Fibroblast of the conjunctiva (primary cell): Measurements from ENCODE around the gene MYO1D.
"Not testable (repeated sequence)": the region's sequence is repeated elsewhere in the genome, so short reads cannot be mapped to it uniquely, and the experiment has no call there.

Experiments
- DNase-seq: peaks from one replicate; pipeline ENCODE4 v3.0.0-alpha.2; 2010; ENCODE audit warnings: low read depth

MYO1D gene

DNA sequence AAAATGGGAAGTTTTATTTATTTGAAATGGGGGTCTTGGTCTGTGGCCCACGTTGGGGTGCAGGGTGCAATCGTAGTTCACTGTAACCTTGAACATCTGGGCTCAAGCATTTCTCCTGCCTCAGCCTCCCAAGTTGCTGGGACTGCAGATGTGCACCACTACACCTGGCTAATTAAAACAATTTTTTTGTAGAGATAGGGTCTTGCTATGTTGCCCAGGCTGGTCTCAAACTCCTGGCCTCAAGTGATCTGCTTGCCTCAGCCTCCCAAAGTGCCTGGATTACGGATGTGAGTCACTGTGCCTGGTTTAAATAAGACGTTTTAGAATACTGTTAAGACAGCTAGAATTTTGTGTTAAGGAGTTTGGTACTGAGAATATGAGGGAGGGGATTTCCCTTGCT lies 416.9 kb downstream of the MYO1D start:
- DNase-seq, result no peak

DNA sequence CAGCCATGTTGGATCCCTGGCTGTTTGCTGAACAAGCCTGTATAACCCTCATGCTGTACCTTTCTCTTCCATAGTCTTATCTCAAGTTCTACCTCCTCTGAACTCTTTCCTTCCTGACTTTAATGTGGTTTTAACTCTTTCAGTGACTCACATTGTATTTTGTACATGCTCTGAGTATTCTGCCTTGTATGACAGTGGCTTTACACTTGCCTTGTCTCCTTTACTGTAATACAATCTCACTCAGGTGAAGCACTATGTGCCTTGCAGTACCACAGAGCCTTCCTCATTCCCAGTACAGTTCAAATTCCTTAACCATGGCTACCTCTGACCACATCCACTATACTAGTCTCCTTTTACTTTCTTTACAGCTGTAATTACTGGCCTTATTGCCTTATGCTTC lies 418.6 kb downstream of the MYO1D start:
- DNase-seq, result no peak

DNA sequence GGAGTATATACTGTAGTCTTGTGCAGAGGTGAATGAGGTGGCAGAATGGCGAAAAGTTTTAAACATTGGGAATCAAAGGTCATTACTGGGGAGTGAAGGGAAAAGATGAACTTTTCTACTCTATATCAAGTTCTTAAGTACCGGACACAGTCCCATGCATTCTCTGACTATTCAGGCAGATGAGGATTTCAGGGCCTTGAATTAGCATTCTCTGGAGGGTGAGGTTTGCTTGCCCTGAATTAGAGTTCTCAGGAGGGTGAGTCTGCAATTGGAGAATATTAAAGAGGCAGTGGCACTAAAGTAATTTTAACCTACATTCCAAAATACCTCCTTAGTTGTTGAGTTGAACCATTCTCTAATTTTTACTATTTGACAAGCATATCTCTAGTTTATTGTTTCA lies 423.6 kb downstream of the MYO1D start:
- no peak for DNase-seq

DNA sequence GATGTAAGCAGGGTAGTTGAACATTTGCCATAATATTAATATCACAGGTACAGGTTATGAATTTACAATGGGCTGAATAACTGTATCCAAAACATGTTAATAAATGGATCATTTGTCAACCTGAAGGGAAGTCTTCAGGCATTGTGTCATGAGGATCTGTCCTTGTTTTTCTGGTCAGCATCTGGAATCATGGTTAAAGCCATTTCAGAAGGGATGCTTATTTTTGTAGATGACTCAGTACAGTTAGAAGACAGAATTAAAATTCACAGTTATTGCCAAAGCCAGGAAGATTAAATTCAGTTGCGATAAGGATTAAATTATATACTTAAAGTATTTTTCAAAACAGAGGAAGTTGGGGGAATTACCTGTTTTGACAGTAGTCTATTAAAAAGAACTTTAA lies 424.6 kb downstream of the MYO1D start:
- DNase-seq, result no peak

DNA sequence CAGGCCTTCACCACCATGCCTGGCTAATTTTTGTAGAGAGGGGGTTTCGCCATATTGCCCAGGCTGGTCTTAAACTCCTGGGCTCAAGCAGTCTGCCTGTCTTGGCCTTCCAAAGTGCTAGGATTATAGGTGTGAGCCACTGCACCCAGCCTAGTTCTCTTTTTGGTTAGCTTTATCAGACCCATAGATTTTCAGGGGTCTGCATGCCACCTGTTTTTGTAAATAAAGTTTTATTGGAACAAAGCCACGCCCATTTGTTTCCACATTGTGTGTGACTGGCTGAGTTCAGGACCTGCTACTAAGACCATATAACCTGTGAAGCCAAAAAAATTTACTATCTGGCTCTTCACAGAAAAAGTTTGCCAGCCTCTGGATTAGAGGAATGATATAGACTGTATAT lies 425.0 kb downstream of the MYO1D start:
- no peak for DNase-seq

DNA sequence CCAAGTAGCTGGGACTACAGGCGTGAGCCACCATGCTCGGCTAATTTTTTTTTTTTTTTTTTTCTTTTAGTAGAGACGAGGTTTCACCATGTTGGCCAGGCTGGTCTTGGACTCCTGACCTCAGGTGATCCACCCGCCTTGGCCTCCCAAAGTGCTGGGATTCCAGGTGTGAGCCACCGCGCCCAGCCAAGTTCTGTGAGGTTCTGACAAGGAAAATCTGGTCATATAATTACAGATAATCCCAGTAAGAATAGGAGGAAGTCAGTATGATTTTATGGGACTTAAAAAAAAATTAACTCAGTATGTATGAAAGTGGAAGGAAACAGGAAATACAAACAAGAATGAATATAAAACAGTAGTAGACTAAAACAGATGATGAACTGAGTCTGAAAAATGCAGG lies 426.5 kb downstream of the MYO1D start:
- not testable (repeated sequence) for DNase-seq

DNA sequence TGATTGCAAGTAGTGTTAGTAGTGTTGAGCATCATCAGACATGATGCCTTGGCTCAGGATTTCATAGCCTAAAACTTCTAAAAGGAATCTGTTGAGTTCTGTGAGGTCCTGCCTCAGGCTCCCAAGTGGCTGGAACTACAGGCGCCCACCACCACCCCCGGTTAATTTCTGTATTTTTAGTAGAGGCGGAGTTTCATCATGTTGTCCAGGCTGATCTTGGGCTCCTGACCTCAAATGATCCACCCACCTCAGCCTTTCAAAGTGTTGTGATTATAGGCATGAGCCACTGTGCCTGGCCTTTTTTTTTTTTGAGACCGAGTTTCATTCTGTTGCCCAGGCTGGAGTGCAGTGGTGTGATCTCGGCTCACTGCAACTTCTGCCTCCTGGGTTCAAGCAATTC lies 427.0 kb downstream of the MYO1D start:
- no peak for DNase-seq

DNA sequence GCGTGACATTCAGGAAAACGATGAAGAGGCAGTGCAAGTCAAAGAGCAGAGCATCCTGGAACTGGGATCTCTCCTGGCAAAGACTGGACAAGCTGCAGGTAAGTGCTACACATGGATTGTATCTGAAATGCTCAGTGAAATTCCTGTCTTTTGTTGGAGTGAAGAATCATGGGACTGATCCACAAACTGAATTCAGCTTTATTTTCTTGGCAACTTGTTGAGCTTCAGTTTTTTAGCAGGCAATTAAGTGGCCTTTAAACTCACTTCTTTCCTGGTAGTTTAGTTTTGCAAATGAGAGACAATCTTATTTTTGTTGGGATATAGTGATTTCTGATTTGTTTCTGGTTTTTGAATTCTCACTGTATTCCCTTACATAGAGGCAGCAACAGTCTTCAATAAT lies 430.0 kb downstream of the MYO1D start:
- DNase-seq, result no peak

DNA sequence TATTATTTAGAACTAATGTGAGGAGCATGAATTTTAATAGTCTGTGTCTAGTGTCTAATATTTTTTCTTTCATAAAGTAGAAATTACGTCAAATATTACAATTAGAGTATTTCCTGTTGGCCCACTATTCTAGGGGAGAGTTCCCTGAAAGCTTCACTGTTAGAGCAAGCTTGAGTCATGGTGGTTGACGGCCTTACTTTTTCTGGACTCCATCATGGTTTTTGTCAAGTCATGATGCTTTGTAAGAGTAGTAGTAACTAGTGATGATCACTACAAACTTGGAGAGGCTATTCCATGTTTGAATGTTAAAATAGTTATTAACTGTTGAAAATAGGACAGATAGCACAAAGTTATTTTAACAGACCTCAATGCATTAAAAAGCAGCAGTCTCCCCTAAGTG lies 431.0 kb downstream of the MYO1D start:
- no peak for DNase-seq

DNA sequence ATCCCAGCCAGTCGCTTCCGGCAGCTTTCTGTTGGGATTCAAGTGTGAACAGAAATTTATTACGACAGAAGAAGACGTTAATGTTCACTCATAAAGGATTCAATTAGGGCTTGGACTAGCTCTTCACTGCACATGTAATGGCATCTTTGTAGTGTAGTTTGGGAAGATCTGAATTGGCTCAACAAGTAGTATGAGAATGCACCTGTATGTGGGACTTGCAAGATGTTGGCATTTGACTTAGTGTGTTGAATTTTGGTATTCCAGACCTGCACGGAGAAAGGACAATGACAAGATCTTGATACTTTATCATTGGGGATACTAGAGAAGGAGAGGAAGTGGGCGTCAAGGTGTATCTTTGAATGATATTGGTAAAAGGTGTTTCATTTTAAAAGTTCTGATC lies 431.4 kb downstream of the MYO1D start:
- DNase-seq, result no peak

DNA sequence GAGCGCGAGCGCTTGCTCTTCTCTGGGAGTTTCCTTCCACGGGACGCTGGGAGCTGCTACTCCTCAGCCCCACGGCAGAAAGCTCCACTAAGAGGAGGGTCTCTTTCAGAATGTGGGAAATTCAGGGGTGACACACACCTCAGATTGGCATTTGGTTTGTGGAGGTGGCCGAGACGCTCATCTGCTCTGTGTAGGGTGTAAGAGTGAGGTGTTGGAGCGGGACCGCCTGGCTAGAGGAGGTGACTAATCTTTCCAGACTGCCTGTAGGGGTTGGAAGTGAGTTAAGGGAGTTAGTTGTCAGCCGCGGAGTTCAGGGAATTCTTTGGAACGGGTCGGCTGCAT lies 431.9 kb downstream of the MYO1D start:
- peak; percentile 16 for DNase-seq

DNA sequence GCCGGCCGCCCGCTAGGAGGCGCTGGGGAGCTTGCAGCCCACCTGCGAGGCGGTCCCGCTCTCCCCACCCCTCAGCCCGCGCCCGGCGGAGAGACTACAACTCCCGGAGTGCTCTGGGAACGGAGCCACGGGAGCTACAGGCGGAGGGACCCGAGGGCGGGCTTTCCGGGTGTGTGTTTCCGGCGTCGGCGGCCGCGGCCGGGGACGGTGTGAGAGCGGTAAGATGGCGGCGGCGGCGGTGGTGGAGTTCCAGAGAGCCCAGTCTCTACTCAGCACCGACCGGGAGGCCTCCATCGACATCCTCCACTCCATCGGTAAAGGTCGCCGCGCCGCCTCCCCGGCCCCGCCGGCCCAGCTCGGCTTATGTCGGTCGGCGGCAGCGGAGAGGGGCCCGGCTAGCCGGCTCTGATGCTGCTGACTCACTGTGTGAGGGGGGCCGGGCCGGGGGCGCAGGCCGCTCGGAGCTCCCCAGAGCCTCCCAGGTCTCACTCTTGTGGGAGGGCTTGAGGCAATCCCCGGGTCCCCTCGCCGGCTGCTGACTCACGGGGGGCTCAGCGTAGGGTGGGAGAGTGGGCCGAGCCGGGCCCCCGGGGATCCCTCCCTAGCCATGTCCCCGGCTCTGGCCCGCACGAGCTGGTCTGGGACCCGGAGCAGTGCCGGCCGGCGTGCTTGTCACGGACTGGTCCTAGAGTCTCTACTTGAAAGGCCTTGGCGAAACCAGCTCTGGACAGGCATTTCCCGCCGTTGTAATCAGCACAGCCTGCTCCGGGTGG lies 432.4 kb downstream of the MYO1D start, which contains the start of gene PSMD11:
Gene PSMD11, plus strand, starts transcription at position 210 of the 773 bp plus-strand sequence. Its CDS starts 14 bp downstream, at position 224.
- DNase-seq, result peak; percentile 94

DNA sequence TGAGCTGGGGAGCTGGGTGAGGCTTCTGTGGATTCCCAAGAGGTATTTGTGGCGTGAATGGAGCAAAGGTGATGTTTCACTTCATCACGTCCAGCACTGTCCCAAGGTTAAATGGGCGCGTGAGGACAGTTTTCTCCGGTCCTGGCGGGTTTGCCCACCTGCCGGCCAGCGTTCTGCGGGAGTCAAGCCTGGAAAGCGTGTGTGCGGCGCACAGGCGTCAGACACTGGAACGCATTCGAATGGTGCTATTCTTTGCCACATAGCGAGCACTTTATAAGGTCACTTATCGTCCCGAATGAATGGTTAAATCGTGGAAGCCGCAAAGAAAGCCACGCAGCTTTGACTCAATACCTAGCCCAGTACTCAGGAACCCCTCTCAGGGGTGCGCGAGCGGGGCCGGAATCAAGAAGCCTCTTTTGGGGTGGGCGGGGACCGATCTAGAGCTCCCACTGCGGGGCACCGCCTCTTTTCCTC lies 433.1 kb downstream of the MYO1D start:
- no peak for DNase-seq
